ENCODE data around the gene OR2F1.
"Not testable (repeated sequence)": the region's sequence is repeated elsewhere in the genome, so short reads cannot be mapped to it uniquely, and the experiment has no call there.

OR2F1 gene

DNA sequence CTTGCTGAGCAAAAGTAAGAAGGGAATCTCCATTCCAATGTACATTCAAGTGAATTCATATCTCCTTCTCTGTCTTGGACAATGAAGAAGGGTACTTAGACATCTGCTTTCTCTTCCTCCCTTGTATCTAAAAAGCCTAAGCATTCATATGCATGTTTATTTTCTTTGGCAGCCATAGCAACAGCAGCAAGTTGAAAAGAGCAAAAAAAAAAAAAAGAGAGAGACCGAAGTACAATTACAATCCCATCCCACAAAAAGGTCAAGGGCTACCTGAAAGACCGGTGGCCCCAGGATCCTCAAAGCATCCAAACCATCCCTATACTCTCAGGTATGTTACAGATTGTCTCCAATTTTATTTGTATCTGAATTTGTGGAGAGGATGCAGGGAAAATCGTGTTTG is 4.1 kb downstream of the OR2F1 start:
- DNase-seq: no peak

DNA sequence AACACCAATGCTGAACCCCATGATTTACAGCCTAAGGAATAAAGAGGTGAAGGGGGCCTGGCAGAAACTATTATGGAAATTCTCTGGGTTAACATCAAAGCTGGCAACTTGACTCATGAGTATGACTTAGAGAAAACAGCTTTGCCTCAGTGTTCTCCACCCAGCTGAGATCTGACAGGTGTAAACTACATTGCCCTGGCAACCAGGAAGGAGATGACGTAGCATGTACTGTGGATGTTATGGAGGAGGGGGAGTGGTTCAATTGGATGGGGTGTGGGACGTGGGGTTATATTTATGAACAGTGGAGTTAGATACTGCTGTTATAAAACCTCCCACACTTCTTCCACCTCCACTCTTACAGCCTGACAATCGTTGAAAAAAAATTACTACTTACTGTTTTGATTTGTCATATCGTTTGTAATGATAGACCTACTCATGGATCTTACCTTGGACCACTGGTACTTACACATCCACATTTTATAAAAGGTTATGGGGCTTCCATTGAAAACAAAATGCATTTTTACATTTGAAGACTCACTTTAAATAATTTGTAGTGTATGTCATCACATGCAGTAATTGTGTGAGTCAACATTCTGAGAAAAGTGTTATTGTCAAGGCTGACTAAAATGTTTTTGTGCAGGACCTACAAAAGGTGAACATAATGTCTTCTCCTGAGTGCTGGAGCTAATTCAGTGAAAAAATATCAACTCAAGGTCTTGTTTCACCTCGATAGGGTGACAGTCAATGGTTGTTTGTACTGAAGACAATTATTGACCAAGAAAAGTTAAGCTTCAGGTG is 6.4 kb downstream of the OR2F1 start:
- no peak for DNase-seq

DNA sequence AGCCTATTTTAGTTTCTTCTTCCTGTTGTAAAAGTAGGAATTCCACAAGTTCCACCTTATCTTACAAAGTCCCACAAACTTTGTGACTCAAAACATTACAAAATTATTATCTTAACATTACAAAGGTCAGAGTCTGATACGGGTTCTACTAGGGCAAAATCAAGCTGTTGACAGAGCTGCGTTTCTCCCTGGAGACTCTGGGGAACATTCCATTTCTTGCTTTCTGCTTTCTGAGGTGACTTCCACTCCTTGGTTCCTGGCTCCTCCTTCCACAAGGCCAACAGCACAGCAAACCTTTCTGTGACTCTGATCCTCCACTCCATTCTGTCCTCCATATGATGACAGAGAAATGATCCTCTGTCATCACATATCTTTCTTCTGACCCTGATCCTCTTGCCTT is 10.6 kb downstream of the OR2F1 start:
- DNase-seq: no peak

DNA sequence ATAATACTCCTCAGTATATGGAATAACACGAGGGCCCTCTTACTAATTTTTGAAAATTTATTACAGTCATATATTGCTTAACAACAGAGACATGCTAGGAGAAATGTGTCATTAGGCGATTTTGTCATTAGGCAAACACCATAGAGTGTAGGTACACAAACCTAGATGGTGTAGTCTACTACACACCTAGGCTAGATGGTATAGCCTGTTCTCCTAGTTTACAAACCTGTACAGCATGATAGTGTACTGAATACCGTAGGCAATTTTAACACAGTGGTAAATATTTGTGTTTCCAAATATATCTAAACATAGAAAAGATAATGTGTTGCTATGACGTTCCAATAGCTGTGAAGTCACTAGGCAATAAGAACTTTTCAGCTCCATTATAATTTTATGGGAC is 12.8 kb downstream of the OR2F1 start:
- DNase-seq: no peak

DNA sequence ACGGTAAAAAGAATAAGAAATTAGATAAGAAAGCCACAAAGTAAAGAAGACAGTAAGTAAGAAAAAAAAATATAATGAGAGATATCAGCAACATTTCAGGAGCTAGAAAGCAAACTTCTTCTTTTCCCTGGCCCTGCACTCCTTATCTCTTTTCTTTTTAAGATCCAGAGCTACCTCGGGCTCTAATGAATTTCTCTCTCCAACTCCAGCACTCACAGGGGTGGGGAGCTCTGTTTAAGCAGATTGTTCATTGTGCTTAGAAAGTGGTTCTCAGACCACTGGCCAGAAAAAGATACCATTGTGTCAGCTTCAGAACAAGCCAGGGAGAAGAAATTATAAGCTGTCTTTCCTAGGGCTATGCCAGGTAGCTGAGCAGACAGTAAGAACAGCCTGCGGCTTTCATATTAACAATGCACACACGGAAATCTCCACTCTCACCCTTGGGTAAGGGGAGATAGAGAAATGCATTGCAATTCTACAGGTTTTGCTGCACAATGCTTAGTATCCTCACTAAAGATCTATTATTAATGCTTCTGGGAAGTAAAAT is 19.3 kb downstream of the OR2F1 start:
- no peak for DNase-seq

DNA sequence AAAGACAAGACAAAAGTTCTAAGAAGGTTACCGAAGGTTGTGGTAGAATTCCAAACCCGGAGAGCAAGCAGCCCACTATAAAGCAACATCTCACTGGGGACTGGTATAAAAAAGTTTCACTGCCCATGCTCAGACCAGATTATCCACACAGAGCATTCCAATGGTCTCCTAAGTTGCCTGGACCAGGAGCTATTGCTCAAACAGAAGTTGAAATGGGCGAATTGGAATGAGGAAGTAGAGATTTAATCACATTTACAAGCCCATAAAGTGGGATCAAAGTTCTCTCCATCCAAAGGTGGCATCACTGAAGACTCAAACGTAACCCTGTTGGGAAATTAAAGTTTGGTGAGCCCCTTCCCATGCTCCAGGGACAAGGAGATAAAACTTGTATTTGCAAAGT is 19.8 kb downstream of the OR2F1 start:
- no peak for DNase-seq

DNA sequence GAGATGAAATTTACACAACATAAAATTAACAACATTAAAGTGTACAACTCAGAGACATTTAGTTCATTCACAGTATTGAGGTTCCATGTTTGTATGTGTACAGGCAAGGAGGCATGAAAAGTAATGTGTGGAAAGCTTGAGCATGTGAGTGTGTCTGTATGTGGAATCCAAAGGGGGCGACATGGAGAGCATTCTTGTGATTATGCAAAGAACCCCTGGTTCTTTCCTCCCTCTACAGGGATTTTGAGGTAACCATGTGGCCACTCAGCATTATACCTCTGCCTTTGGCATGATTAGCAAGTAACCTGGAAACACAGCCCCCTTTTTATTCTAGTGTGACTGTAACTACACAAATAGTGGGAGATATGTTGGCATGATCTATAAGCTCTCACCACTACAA is 21.0 kb downstream of the OR2F1 start:
- DNase-seq: no peak

DNA sequence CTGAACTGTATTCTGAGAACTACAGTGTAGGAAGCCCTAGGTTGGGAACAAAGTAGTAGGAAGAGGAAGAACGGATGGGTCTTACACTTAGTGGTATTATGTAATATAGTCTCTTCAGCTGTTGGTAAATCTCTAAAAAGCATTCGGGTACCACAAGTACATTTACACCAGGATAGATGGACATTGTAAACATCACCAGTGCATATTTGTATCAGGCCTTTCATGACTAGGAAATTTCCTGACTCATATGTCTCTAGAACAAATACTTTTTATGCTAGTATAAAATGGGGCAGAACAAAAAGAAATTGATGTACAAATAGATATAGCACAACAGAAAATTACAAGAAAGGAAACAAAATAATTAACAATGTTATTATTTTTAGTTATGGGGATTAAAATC is 23.9 kb downstream of the OR2F1 start:
- no peak for DNase-seq

DNA sequence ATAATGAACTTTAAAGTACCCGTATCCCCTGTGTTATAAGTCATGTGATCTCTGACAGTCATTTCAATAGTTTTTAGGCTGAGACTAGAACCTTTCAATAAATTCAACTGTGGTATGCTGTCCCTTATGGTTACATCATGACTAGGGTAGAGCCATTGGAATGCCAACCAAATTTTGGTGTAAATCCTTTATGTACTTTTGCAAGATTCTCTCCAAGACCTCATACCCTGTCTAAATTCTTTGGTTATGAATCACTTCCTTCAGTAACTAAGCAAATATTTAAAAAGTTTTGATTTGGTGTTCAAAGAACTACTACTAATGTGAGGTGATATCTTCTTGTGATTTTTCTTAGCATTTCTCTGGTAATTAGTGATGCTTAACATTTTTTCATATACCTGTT is 24.7 kb downstream of the OR2F1 start:
- DNase-seq: no peak

DNA sequence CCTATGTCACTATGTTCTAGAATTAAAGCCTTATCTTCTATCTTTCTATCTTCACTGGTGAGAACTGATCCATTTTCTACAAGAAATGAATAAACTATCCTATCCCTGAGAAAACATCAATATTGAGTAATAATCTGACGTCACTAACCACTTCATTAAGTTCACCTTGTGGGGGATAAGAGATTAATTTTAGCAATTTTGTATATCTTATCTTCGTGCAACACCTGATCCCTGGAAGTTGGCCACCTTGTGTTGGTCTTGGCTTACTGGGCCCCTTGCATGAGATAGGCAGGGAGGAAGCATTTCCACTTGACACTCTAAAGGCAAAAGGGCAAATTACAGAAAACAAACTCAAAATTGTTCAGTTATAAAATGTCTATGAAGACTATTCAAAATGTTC is 25.4 kb downstream of the OR2F1 start:
- DNase-seq: no peak

DNA sequence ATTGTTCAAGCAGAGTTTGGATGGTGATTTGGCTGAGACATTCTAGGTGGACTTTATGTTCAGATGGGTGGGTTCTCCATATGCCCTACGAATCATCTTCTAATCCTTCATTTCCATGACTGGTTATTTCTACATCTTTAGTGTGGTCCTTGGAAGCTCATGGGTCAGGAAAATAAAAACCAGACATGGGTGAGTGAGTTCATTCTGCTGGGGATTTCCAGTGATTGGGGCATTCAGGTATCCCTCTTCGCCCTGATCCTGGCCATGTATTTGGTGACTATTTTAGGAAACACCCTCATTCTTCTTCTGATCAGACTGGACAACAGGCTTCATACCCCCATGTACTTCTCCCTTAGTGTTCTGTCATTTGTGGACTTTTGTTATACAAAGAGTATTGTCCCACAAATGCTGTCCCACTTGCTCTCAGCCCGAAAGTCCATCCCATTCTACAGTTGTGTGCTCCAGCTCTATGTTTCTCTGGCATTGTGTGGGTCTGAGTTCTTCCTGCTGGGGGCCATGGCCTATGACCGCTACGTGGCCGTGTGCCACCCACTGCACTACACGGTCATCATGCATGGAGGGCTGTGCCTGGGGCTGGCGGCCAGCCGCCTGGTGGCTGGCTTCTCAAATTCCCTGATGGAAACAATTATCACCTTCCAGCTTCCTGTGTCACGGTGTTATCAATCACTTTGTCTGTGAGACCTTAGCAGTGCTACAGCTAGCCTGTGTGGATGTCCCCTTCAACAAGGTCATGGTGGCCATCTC is 26.3 kb downstream of the OR2F1 start:
- DNase-seq: no peak

DNA sequence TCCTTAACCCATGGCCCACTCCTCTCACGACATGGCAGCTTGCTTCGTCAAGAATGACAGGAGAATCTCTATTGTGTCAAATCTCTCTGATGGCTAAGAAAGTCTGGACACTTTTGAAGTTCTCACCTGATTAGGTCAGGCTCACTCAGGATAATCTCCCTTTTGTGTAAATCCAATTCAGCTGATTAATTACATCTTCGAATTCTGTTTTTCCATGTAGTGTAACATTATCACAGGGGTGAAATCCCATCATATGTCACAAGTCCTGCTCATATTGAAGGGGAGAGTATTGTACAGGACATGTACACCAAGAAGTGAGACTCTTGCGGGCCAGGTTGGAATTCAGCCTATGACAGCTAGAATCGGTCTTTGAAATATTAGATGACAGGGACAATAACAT is 29.3 kb downstream of the OR2F1 start:
- no peak for DNase-seq

DNA sequence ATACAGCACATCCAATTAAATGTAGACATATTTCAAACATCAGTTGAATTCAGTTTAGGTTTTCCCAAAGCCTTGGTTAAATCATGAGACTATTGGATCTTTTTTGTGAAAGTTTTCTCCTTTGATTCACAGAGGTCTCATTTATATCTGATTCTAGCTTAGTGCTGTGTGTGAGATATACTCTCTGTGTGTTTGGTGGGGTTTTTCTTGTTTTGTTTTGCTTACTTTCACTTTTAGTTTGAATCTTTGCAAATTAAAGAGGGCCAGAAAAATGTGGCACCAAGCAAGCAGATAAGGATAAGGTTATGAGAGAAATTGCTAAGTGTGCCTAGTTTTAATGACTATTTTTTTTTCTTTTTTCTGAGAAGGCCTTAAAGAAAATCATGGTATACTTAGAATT is 32.9 kb downstream of the OR2F1 start:
- no peak for DNase-seq

DNA sequence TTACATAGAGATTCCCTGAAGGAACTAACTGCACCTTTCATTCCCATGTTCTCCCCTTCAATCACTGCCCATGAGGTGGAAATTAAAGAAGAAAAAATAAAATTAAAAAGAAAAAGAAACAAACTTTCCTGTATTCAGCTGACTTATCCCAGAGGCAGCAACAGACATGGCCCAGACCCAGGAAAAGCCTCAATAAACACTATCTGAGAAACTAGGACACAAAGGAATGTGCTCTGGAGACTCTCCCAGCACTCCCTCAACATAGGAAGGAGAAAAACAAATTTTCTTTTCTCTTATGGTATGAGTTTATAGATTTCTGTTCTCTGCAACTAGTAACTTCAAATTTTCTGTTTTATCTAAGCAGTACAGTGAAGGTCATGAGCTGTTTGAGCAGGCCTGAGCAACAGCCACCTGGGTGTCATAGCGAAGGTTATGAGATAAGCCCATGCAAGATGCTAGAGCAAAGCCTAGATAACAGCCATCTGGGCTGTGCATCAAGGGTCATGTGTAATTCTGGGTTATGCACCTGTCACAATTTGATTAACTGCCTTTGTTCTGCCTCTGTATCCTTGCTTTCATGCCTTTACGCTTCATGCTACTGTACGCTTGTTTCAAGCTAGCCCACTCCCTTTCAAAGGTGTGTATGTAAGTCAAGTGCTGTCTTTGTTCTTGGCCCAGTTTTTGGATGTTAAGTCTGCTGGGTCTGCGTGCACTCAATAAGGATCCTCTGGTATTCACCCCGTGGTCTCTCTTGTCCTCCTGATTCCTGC is 34.5 kb downstream of the OR2F1 start:
- no peak for DNase-seq

DNA sequence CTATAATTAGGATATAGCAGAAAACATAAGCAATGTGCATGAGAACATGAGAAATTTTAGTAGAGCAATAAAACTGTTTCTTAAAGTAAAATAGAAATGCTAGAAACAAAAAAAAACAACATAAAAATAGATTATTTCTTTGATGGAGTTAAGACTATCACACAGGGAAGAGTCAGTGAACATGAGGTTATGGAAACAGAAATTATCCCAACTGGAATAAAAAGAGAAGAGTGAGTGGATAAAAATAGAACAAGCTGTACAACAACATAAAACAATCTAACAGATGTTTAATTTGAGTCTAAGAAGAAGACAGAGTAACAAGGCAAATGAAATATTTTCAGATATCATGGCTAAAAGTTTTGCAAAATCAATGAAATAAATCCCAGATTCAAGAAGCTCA is 38.0 kb downstream of the OR2F1 start:
- DNase-seq: no peak

DNA sequence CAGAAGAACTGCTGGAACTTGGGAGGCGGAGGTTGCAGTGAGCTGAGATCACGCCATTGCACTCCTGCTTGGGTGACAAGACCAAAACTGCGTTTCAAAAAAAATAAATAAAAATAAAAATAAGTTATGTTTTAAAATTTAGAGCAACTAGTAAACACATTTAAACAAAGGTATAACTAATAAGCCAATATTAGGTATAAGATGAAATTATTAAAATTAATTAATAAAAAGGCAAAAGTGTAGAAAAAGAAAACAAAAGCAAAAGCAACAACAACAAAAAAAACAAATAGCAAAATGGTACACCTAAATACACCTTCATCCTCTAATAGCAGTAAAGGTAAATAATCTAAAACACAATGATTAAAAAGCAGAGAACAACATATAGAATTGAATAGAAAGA is 39.3 kb downstream of the OR2F1 start:
- no peak for DNase-seq

DNA sequence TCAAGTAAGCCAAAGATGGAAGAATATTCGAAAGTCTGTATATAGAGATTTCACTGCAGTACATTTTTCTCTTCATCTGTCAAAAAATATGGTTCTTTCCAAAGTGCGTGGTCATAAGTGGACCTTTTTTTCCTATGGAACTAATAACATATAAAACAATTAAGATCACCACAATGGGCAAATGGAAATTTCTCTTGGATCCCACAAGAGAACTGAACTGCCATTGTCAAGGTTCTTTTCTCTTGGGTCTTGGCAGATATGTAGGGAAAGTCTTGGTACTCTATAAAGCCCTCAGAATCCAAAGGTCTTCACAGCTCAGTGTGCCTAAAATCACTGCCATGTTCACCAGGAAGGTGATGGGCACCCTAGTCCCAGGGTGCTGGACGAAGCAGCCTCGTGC is 45.4 kb downstream of the OR2F1 start, which contains the start of gene OR6B1:
OR6B1 (plus strand) TSS at position 301 of the 400 bp plus-strand sequence. CDS start 3,677 bp downstream, outside the sequence.
- DNase-seq: no peak

DNA sequence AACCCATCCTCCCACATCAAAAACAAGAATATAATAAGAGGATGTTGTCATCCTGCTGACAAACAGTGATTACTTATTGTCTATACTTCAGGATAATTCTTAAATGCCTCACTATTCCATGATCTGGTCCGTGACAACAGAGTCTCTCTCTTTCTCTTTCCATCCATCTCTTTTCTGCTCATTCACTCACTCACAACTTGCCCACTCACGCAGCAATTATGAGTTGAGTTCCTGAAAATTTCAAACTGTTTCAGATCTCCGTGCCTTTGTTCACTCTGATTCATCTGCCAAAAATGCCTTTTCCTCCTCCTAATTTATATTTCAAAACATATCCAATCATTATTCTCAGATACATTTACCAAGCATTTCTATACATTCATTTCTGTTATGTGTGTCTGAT is 46.9 kb downstream of the OR2F1 start:
- no peak for DNase-seq

DNA sequence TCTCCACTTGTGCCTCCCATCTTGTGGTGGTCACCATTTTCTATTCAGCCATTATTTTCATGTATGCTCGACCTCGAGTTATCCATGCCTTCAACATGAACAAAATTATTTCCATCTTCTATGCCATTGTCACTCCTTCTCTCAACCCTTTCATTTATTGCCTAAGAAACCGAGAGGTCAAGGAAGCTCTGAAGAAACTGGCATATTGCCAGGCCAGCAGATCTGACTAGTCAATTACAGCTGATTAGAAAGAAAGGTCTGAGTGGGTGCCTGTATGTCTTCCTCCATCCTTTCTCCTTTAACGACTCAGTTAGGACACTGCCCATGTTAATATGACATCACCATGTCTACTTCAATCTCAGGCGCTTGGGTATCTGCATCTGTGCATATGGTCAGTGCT is 50.1 kb downstream of the OR2F1 start:
- DNase-seq: no peak

DNA sequence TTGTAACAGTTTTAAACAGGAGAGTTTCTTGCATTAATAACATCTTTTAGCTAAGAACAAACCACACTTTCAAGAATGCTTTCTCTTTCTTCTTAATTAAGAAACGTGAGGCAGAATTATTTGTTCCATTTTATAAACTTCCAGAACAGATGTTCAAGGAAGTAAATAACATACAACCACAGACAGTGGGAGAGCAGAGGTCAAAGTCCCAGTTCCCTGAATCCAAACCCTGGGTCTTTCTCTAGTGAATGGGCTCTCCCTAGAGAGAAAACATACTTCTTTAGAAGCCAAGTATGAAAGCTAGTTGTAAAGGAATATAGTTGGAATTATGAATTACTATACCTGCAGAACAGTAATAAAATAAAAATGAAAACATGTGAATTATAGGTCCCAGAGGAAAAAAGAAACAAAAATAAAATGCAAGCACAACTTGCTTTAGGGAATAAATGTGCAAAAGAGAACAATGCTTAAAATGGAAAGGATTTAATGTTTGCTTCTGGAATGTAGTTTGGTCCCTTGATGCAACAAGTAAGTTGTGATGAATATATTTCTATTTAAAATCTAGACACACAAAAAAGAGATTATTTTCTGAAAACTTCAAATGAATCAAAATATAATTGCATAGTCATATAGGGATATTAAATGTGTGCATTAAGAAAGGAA is 51.5 kb downstream of the OR2F1 start:
- no peak for DNase-seq

DNA sequence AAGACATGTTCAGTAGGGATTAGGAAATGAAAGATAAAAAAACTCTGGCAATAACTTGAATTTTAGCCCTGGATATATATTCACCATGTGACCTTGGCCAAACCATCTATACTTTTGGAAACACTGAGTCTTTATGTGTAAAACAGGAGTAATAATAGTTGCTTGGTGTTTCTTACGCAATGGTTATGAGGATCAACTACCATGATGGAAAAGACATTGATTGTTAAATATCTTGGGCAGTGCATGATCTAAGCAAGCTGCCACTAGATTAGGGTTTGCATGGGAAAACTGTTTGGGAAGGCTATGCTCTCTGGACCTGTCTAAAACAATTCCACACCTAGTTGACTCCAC is 52.0 kb downstream of the OR2F1 start:
- no peak for DNase-seq

DNA sequence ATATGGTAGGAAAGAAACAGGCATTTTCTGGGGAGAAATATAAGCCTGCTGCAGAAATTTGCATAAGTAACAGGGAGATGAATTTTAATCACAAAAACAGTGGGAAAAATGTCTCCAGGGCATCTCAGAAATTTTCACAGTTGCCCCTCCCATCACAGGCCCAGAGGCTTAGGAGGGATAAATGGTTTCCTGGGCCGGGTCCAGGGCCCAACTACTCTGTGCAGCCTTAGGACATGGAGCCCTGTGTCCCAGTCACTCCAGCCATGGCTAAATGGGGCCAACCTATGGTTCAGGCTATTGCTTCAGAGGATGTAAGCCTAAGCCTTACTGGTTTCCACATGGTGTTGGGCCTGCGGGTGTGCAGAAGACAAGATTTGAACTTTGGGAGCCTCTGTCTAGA is 54.7 kb downstream of the OR2F1 start:
- no peak for DNase-seq

DNA sequence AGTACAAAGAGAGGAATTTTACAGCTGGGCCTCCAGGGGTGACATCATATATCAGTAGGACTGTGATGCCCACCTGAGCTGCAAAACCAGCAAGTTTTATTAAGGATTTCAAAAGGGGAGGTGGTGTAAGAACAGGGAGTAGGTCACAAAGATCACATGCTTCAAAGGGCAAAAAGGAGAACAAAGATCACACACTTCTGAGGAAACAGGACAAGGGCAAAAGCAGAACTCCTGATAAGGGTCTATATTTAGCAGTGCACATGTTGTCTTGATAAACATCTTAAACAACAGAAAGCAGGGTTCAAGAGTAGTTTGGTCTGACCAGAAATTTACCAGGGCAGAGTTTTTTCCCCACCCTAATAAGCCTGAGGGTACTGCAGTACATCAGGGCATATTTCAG is 55.4 kb downstream of the OR2F1 start:
- not testable (repeated sequence) for DNase-seq
